PC-9 (cell line): ENCODE measurements around the gene SLC7A6. TPM values are rescaled to one million over a fixed set of nuclear protein-coding genes. Genes with fewer than 3 reads are reported as not detected.

Experiments
- BruUV-seq: library from RNA; stranded (reverse); fragments of 400-500 nt; replicated peaks from 2 replicates; lab custom pipeline; 2021; lab: Mats Ljungman, UMichigan
- CTCF ChIA-PET: fragments of 300-600 bp; sonication (Branson Sonifier 250); formaldehyde crosslinking; loops from one replicate; lab custom pipeline; 2022; ENCODE audit warnings: antibody characterized with exemption; lab: Charles Lee
- POLR2A ChIA-PET: fragments of 300-600 bp; sonication (Branson Sonifier 250); formaldehyde crosslinking; loops from one replicate; lab custom pipeline; 2022; ENCODE audit warnings: antibody characterized with exemption; ENCODE audit not compliant: unreplicated experiment; lab: Charles Lee
- DNase-seq, 2 experiments: peaks; one replicate each; pipeline versions ENCODE4 v3.0.0 to v3.0.0-alpha.2; 2015 to 2022; ENCODE audit warnings: mixed read lengths in 1 of 2
- H2AFZ ChIP-seq: fragments of 200-600 bp; sonication (generic); 2 replicates; pipeline ENCODE4 v1.8.1; 2017; ENCODE audit warnings: antibody characterized with exemption
- H3F3A ChIP-seq: fragments of 200-600 bp; sonication (generic); 2 replicates; pipeline ENCODE4 v1.8.1; 2017; ENCODE audit warnings: antibody characterized with exemption, mild to moderate bottlenecking, low read depth; ENCODE audit not compliant: insufficient read depth
- H3K27ac ChIP-seq: fragments of 200-600 bp; sonication (generic); 2 replicates; pipeline ENCODE4 v1.6.1; 2016; ENCODE audit warnings: mixed run types
- H3K27me3 ChIP-seq: fragments of 200-600 bp; sonication (generic); 2 replicates; pipeline ENCODE4 v1.6.1; 2016; ENCODE audit warnings: low read depth, mixed run types; ENCODE audit not compliant: insufficient read depth
- H3K36me3 ChIP-seq: fragments of 200-600 bp; sonication (generic); 2 replicates; pipeline ENCODE4 v1.6.1; 2016; ENCODE audit warnings: low read depth, mixed run types
- H3K4me1 ChIP-seq: fragments of 200-600 bp; sonication (generic); replicated peaks from 2 replicates; pipeline ENCODE4 v1.6.1; 2016; ENCODE audit warnings: mixed run types; ENCODE audit not compliant: insufficient read depth
- H3K4me2 ChIP-seq: fragments of 200-600 bp; sonication (generic); 2 replicates; pipeline ENCODE4 v1.6.1; 2017; ENCODE audit warnings: mixed run types
- H3K4me3 ChIP-seq: fragments of 200-600 bp; sonication (generic); 2 replicates; pipeline ENCODE4 v1.6.1; 2016; ENCODE audit warnings: mixed run types
- H3K79me2 ChIP-seq: fragments of 200-600 bp; sonication (generic); 2 replicates; pipeline ENCODE4 v1.6.1; 2017; ENCODE audit warnings: low read depth, mixed run types
- H3K9me2 ChIP-seq: fragments of 200-600 bp; sonication (generic); 2 replicates; pipeline ENCODE4 v1.8.1; 2017; ENCODE audit warnings: mild to moderate bottlenecking; ENCODE audit not compliant: insufficient read depth
- H3K9me3 ChIP-seq: fragments of 200-600 bp; sonication (generic); 2 replicates; pipeline ENCODE4 v1.8.1; 2016; ENCODE audit warnings: low read depth; ENCODE audit not compliant: insufficient read depth
- H4K20me1 ChIP-seq: fragments of 200-600 bp; sonication (generic); 2 replicates; pipeline ENCODE4 v1.8.1; 2017; ENCODE audit not compliant: insufficient read depth
- CTCF ChIP-seq: fragments of 200-600 bp; sonication (generic); conservative IDR thresholded peaks from 2 replicates; pipeline ENCODE4 v1.6.1; 2017; ENCODE audit warnings: mixed run types, antibody characterized with exemption, mild to moderate bottlenecking, moderate library complexity
- EZH2 ChIP-seq: fragments of 200-600 bp; sonication (generic); IDR thresholded peaks from 2 replicates; pipeline ENCODE4 v1.8.0; 2017; ENCODE audit warnings: antibody characterized with exemption, low read depth
- intact Hi-C: fragments of 100-400 bp; cut with micrococcal nuclease; formaldehyde crosslinking; loops from one replicate; pipeline ENCODE4 v1.10.0; 2022; ENCODE audit not compliant: unreplicated experiment
- total RNA-seq: library from RNA; stranded (reverse); gene quantifications from 2 replicates; pipeline ENCODE4 v1.2.3, GENCODE V29; 2021

SLC7A6 gene
- total RNA-seq, 1 experiment from 2014 or later = 44.7 TPM

GRCh38 chr16:68227850-68228553 is 36.3 kb upstream of the SLC7A6 start:
- BruUV-seq = no TSS peak
- no peaks in the 10 kb centered on the region for H3K4me1 ChIP-seq
- POLR2A ChIA-PET = interaction anchor here (0.6 kb wide), 1 partner anchor 551 kb away, joined by 4 read pairs; no protein-coding TSS in a partner anchor
- no peak overlapping the region for H3K4me2 ChIP-seq
- no peak overlapping the region for H2AFZ ChIP-seq
- CTCF ChIA-PET = interaction anchor here (0.9 kb wide), 1 partner anchor 11 kb away, joined by 3 read pairs; no protein-coding TSS in a partner anchor
- peaks cover 7% of the 10 kb centered on the region for H3K79me2 ChIP-seq
- peaks cover 38% of the 10 kb centered on the region for H3F3A ChIP-seq
- H4K20me1 ChIP-seq = peaks cover 40% of the 10 kb centered on the region
- H3K27me3 ChIP-seq = no peaks in the 10 kb centered on the region
- H3K9me3 ChIP-seq = no peaks in the 10 kb centered on the region
- DNase-seq = no peak
- peaks cover 12% of the 10 kb centered on the region for H3K36me3 ChIP-seq
- no peaks in the 10 kb centered on the region for H3K9me2 ChIP-seq
- no peak for TF ChIP-seq EZH2
- no peak for TF ChIP-seq CTCF
- no peak overlapping the region for H3K27ac ChIP-seq
- H3K4me3 ChIP-seq = no peak overlapping the region
- intact Hi-C loops = loop anchor here (2.0 to 10.0 kb wide), 2 partner anchors 141 to 733 kb away; no protein-coding TSS in a partner anchor

- H3K9me3 ChIP-seq = no peaks in the 10 kb centered on the region
- TF ChIP-seq EZH2 = no peak
- TF ChIP-seq CTCF = no peak
- no peak overlapping the region for H3K4me3 ChIP-seq
- H3K27me3 ChIP-seq = no peaks in the 10 kb centered on the region
- no TSS peak for BruUV-seq
- H3K4me1 ChIP-seq = peaks cover 6% of the 10 kb centered on the region
- H3K4me2 ChIP-seq = no peak overlapping the region
- no peak for DNase-seq
- CTCF ChIA-PET = interaction anchor here (0.9 kb wide), 1 partner anchor 10 kb away, joined by 3 read pairs; no protein-coding TSS in a partner anchor
- H3K27ac ChIP-seq = no peak overlapping the region
- no peak overlapping the region for H2AFZ ChIP-seq
- H3K9me2 ChIP-seq = no peaks in the 10 kb centered on the region
- H3K36me3 ChIP-seq = peaks cover 12% of the 10 kb centered on the region
- H4K20me1 ChIP-seq = peaks cover 47% of the 10 kb centered on the region
- H3K79me2 ChIP-seq = peaks cover 14% of the 10 kb centered on the region
- peaks cover 45% of the 10 kb centered on the region for H3F3A ChIP-seq
- intact Hi-C loops = loop anchor here (1.0 to 10.0 kb wide), 5 partner anchors 142 to 734 kb away; no protein-coding TSS in a partner anchor
- POLR2A ChIA-PET = no interaction called here
Measured at GRCh38 chr16:68228652-68229051, 35.7 kb upstream of the SLC7A6 start.

- DNase-seq = peak in 1 of 2 experiments; percentile 49
- Histone ChIP-seq H3K4me1 (peaks cover 12% of the 10 kb centered on the region), H3K9me2 (no peaks in the 10 kb centered on the region), H3F3A (peaks cover 52% of the 10 kb centered on the region), H3K4me2 (no peak overlapping the region), H3K79me2 (peaks cover 18% of the 10 kb centered on the region), H3K27me3 (no peaks in the 10 kb centered on the region), H2AFZ (no peak overlapping the region), H3K9me3 (no peaks in the 10 kb centered on the region), H3K27ac (no peak overlapping the region), H4K20me1 (peaks cover 50% of the 10 kb centered on the region), H3K36me3 (peaks cover 12% of the 10 kb centered on the region), H3K4me3 (no peak overlapping the region)
- BruUV-seq = no TSS peak
- intact Hi-C loops = loop anchor here (1.0 to 10.0 kb wide), 8 partner anchors 143 to 985 kb away; partner anchors contain the start of genes FHOD1, PSMB10 and SLC9A5
- TF ChIP-seq EZH2 = no peak
- peak; percentile 92 for TF ChIP-seq CTCF
- POLR2A ChIA-PET = no interaction called here
- CTCF ChIA-PET = interaction anchor here (0.6 kb wide), 1 partner anchor 79 kb away, joined by 10 read pairs; no protein-coding TSS in a partner anchor
Measured at GRCh38 chr16:68229431-68230175, 34.7 kb upstream of the SLC7A6 start.
